HG03280 (cell line): ENCODE results near the gene TVP23C.
"Not testable (repeated sequence)": the region's sequence is repeated elsewhere in the genome, so short reads cannot be mapped to it uniquely, and the experiment has no call there.

Source experiments
- ATAC-seq: cut with Tn5 transposase; IDR thresholded peaks from one replicate; pipeline ENCODE4 v1.9.1; 2021; ENCODE audit warnings: mild to moderate bottlenecking, moderate library complexity; ENCODE audit not compliant: unreplicated experiment

The TVP23C gene

GRCh38 chr17:15563375-15563857, at the start of gene TVP23C:
TSS of gene TVP23C (minus strand) at chr17:15563483. CDS start at chr17:15563448, 35 bp downstream.
- peak; percentile 71 for ATAC-seq

GRCh38 chr17:15592960-15593359, 29.7 kb upstream of the TVP23C start:
- ATAC-seq = not testable (repeated sequence)

GRCh38 chr17:15591986-15592385, 28.7 kb upstream of the TVP23C start:
- not testable (repeated sequence) for ATAC-seq

GRCh38 chr17:15590844-15591243, 27.6 kb upstream of the TVP23C start:
- ATAC-seq = not testable (repeated sequence)

- ATAC-seq = not testable (repeated sequence)
Measured at GRCh38 chr17:15589544-15590536, 26.6 kb upstream of the TVP23C start.

- not testable (repeated sequence) for ATAC-seq
Measured at GRCh38 chr17:15588017-15588416, 24.7 kb upstream of the TVP23C start.

- ATAC-seq = not testable (repeated sequence)
Measured at GRCh38 chr17:15583313-15583712, 20.0 kb upstream of the TVP23C start.

GRCh38 chr17:15581462-15581861, 18.2 kb upstream of the TVP23C start:
- ATAC-seq = not testable (repeated sequence)

- ATAC-seq = not testable (repeated sequence)
Measured at GRCh38 chr17:15576848-15577247, 13.6 kb upstream of the TVP23C start.

- ATAC-seq = not testable (repeated sequence)
Measured at GRCh38 chr17:15574660-15575059, 11.4 kb upstream of the TVP23C start.

GRCh38 chr17:15573870-15574269, 10.6 kb upstream of the TVP23C start:
- not testable (repeated sequence) for ATAC-seq

GRCh38 chr17:15562613-15563374, 489 bp downstream of the TVP23C start:
- ATAC-seq = not testable (repeated sequence)

GRCh38 chr17:15561439-15561838, 1.8 kb downstream of the TVP23C start:
- ATAC-seq = not testable (repeated sequence)

- not testable (repeated sequence) for ATAC-seq
Measured at GRCh38 chr17:15558403-15559105, 4.7 kb downstream of the TVP23C start.

GRCh38 chr17:15557334-15557832, 5.9 kb downstream of the TVP23C start:
- not testable (repeated sequence) for ATAC-seq

GRCh38 chr17:15552932-15553331, 10.4 kb downstream of the TVP23C start:
- not testable (repeated sequence) for ATAC-seq

GRCh38 chr17:15549552-15549951, 13.7 kb downstream of the TVP23C start:
- not testable (repeated sequence) for ATAC-seq

GRCh38 chr17:15546604-15547003, 16.7 kb downstream of the TVP23C start:
- not testable (repeated sequence) for ATAC-seq

GRCh38 chr17:15540371-15541219, 22.7 kb downstream of the TVP23C start:
- ATAC-seq = not testable (repeated sequence)
